Right cardiac atrium (tissue), 5 donors: ENCODE measurements around the gene GAL3ST3. TPM values are rescaled to one million over a fixed set of nuclear protein-coding genes. Genes with fewer than 3 reads are reported as not detected.

Source experiments
- ATAC-seq, 2 donors: fragments of 200-7000 bp; cut with Tn5 transposase; one replicate each; pipeline versions ENCODE4 v1.8.0 to v1.9.1; 2020; ENCODE audit warnings: moderate library complexity in 2 of 2, mild to moderate bottlenecking in 1 of 2
- DNase-seq, 3 donors: peaks; one replicate each; pipeline ENCODE4 v3.0.0-alpha.2; 2020
- H3K27ac ChIP-seq: one replicate; pipeline ENCODE4 v1.5.1; 2013; ENCODE audit warnings: mild to moderate bottlenecking, low read length, control low read depth, moderate library complexity
- H3K27me3 ChIP-seq: one replicate; pipeline ENCODE4 v1.6.1; 2013; ENCODE audit not compliant: control insufficient read depth, insufficient read depth
- H3K4me1 ChIP-seq: one replicate; pipeline ENCODE4 v1.6.1; 2013; ENCODE audit warnings: low read length; ENCODE audit not compliant: control insufficient read depth, insufficient read depth
- H3K4me3 ChIP-seq: one replicate; pipeline ENCODE4 v1.5.1; 2013; ENCODE audit warnings: low read length, control low read depth
- H3K9me3 ChIP-seq: one replicate; pipeline ENCODE4 v1.6.1; 2013; ENCODE audit warnings: low read length; ENCODE audit not compliant: control insufficient read depth
- WGBS: extraction: QIAGEN DNeasy Blood & Tissue Kit; methylation state at CpG from one replicate; pipeline ENCODE4 v1.1.7; 2013; 5-methylcytosine and 5-hydroxymethylcytosine counted together
- intact Hi-C, 4 donors: fragments of 100-400 bp; cut with DNase I; formaldehyde crosslinking; loops; one replicate each; pipeline versions ENCODE4 v1.11.0 to v1.14.0; 2022 to 2023
- polyA plus RNA-seq: library from polyadenylated mRNA; stranded (reverse); fragments of 200-250 nt; gene quantifications from one replicate; pipeline ENCODE4 v1.2.3, GENCODE V29; 2013
- total RNA-seq, 4 donors: library from RNA; stranded (reverse); fragmentation: NEBNext Ultra II Directional; extraction: Animal tissue kit (Norgen Biotek cat#: 25700); gene quantifications; one replicate each; pipeline ENCODE4 v1.2.1, GENCODE V29; 2021
- donor health status: healthy with polysubstance abuse.
- donor health status: DM: no; HTN: yes; CAD: no.
- donor health status: DM: no; HTN: no; CAD: no.
- donor health status: DM: no; HTN: yes; CAD: no; lungs with severe emphysema.
- donor health status: DM: yes; HTN: yes; CAD: no.

GAL3ST3 gene
- total and polyA plus RNA-seq, 5 donors, result 8.9 to 13.6 (median 11.3) TPM

DNA sequence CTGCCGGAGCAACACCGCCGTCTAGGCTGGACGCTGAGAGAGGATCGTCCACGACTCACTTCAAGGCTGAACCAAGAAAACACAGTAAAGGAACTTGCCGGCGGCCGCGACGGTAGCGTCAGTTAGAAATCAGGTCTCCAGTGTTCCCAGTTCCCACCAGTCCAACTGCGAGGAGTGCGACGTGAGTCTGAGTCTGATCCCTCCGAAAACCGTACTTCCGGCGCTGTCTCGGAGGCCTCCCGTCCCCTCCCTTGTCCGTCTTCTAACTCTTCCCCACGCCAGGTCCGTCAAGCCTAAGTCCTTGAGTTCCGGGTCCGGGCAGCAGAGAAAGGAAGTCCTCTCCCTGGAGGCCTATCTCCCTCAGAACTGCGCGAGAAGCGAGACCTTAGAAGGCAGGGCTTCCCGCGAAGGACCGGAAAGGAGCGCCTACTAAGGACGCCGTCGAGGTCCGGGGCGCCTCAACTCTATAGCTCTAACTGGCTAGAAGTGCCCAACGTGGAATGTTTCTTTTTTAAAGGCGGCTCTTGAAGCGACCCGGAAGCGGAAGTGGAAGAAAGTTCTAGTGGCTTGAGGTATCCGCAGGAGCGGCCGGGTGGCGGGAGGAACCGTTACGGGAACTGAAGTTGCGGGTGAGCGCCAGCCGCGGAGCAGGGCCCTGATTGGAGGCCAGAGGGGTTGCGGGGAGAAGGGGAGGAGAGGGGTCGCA is 46.9 kb downstream of the GAL3ST3 start, which contains the start of the genes BANF1 and EIF1AD:
Gene BANF1, plus strand, starts transcription at position 562 of the 706 bp plus-strand sequence. CDS start 748 bp downstream, outside the sequence.
Gene EIF1AD, minus strand, starts transcription at position 216 of the 706 bp plus-strand sequence. CDS start 1,768 bp downstream, outside the sequence.
- under 1% methylated on average over 55 of the region's 55 CpGs for WGBS

DNA sequence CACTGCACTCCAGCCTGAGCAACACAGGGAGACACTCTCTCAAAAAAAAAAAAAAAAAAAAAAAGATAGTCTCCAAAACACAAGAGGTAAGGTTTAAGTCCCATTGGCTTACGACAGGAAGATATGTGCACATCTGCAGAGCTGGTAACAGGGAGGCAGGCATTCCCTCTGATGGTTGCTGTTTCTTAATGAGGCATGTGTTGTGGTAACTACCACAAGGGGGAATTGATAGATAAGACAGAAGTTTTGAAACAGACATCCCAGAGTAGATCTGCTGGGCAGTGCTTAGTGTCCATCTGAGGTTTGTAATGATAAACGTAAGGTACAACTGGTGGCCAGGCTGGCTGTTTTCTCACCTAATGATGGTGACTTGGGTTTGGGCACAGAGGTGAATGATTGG is 51.7 kb downstream of the GAL3ST3 start:
- ATAC-seq, result no peak
- WGBS, result 78% methylated on average over 2 of the region's 2 CpGs
- no peaks in the 10 kb centered on the region for H3K4me1 ChIP-seq
- no peak for DNase-seq
- no peaks in the 10 kb centered on the region for H3K27me3 ChIP-seq
- H3K27ac ChIP-seq, result no peak overlapping the region
- no peak overlapping the region for H3K4me3 ChIP-seq
- intact Hi-C loops, result no loop called here
- H3K9me3 ChIP-seq, result no peaks in the 10 kb centered on the region

More for the DNA sequence above, 46.9 kb downstream of the GAL3ST3 start, which contains the start of the genes BANF1 and EIF1AD:
- peak within 1 kb of the TSS; percentile 99 for H3K27ac ChIP-seq
- peak within 1 kb of the TSS; percentile 83 for H3K4me3 ChIP-seq
- H3K4me1 ChIP-seq, result peaks cover 5% of the 10 kb centered on the region
- DNase-seq (peak; percentile 92 to 94 (median 93)), ATAC-seq (peak; percentile 92 to 93)
- intact Hi-C loops, result loop anchor here in 1 of 4 donors (5.0 kb wide), 1 partner anchor 35 kb away; no protein-coding TSS in a partner anchor
- H3K27me3 ChIP-seq, result no peaks in the 10 kb centered on the region
- no peaks in the 10 kb centered on the region for H3K9me3 ChIP-seq

DNA sequence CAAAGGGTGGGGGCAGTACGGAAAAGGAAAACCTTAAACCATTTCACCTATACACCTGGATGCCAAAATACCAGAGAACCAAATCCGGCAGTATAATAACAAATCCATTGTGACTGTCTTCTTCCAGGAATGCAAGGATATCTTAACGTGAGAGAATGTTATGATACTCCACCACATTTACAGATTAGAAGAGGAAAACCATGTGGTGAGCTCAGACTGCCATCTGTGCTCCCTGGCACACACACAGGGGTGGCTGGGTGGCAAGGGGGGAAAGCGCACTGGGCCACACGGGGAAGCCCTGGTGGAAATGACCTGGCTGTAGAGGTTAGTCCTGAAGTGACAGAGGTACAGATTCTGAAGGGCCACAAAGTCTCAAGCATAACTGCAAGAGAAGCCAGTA is 56.9 kb downstream of the GAL3ST3 start:
- no peaks in the 10 kb centered on the region for H3K27me3 ChIP-seq
- intact Hi-C loops, result no loop called here
- H3K4me1 ChIP-seq, result no peaks in the 10 kb centered on the region
- no peak for ATAC-seq
- no peak overlapping the region for H3K27ac ChIP-seq
- no peaks in the 10 kb centered on the region for H3K9me3 ChIP-seq
- DNase-seq, result no peak
- no peak overlapping the region for H3K4me3 ChIP-seq
- 77% methylated on average over 5 of the region's 5 CpGs for WGBS

Other genes with a start within 250 kb of the GAL3ST3 start
- under 1 TPM in 3 of 4 donors, not detected in 1; 0.20 to 0.88 (median 0.48) TPM for gene SNX32, start 215.2 kb downstream of the GAL3ST3 start, total RNA-seq
- gene SNX32, start 215.2 kb downstream of the GAL3ST3 start, polyA plus RNA-seq, result 0.20 TPM
- gene CFL1, start 191.0 kb downstream of the GAL3ST3 start, total RNA-seq, result 100 to 1,000 TPM; 285 to 470 (median 377) TPM
- 389 TPM for gene CFL1, start 191.0 kb downstream of the GAL3ST3 start, polyA plus RNA-seq
- gene MUS81, start 188.7 kb downstream of the GAL3ST3 start, total RNA-seq, result 10 to 100 TPM; 33.3 to 39.5 (median 35.8) TPM
- gene MUS81, start 188.7 kb downstream of the GAL3ST3 start, polyA plus RNA-seq, result 44.7 TPM
- 100 to 1,000 TPM; 139 to 164 (median 142) TPM for gene EFEMP2, start 176.4 kb downstream of the GAL3ST3 start, total RNA-seq
- 128 TPM for gene EFEMP2, start 176.4 kb downstream of the GAL3ST3 start, polyA plus RNA-seq
- 1 to 10 TPM in 1 of 4 donors, under 1 TPM in 3; 0.45 to 1.7 (median 0.64) TPM for gene CTSW, start 169.3 kb downstream of the GAL3ST3 start, total RNA-seq
- 0.79 TPM for gene CTSW, start 169.3 kb downstream of the GAL3ST3 start, polyA plus RNA-seq
- 10 to 100 TPM; 39.7 to 46.6 (median 42.8) TPM for gene FIBP, start 160.7 kb downstream of the GAL3ST3 start, total RNA-seq
- gene FIBP, start 160.7 kb downstream of the GAL3ST3 start, polyA plus RNA-seq, result 37.8 TPM
- 10 to 100 TPM; 50.8 to 61.3 (median 57.4) TPM for gene CCDC85B, start 158.5 kb downstream of the GAL3ST3 start, total RNA-seq
- gene CCDC85B, start 158.5 kb downstream of the GAL3ST3 start, polyA plus RNA-seq, result 80.3 TPM
- gene FOSL1, start 148.8 kb downstream of the GAL3ST3 start, total RNA-seq, result 1 to 10 TPM in 1 of 4 donors, under 1 TPM in 3; 0.57 to 5.5 (median 0.83) TPM
- 2.6 TPM for gene FOSL1, start 148.8 kb downstream of the GAL3ST3 start, polyA plus RNA-seq
- gene C11orf68, start 130.1 kb downstream of the GAL3ST3 start, total RNA-seq, result 10 to 100 TPM; 31.1 to 41.8 (median 38.7) TPM
- 39.8 TPM for gene C11orf68, start 130.1 kb downstream of the GAL3ST3 start, polyA plus RNA-seq
- gene DRAP1, start 129.7 kb downstream of the GAL3ST3 start, total RNA-seq, result 10 to 100 TPM; 82.9 to 90.2 (median 85.2) TPM
- 130 TPM for gene DRAP1, start 129.7 kb downstream of the GAL3ST3 start, polyA plus RNA-seq
- gene TSGA10IP, start 103.7 kb downstream of the GAL3ST3 start, total RNA-seq, result not detected
- not detected for gene TSGA10IP, start 103.7 kb downstream of the GAL3ST3 start, polyA plus RNA-seq
- gene SART1, start 87.4 kb downstream of the GAL3ST3 start, total RNA-seq, result 10 to 100 TPM; 34.3 to 41.7 (median 36.9) TPM
- 41.3 TPM for gene SART1, start 87.4 kb downstream of the GAL3ST3 start, polyA plus RNA-seq
- 10 to 100 TPM; 19.3 to 22.2 (median 20.8) TPM for gene EIF1AD, start 47.0 kb downstream of the GAL3ST3 start, total RNA-seq
- 18.5 TPM for gene EIF1AD, start 47.0 kb downstream of the GAL3ST3 start, polyA plus RNA-seq
- gene BANF1, start 46.7 kb downstream of the GAL3ST3 start, total RNA-seq, result 100 to 1,000 TPM; 175 to 258 (median 218) TPM
- 274 TPM for gene BANF1, start 46.7 kb downstream of the GAL3ST3 start, polyA plus RNA-seq
- 1 to 10 TPM; 1.2 to 3.6 (median 2.2) TPM for gene CST6, start 37.2 kb downstream of the GAL3ST3 start, total RNA-seq
- gene CST6, start 37.2 kb downstream of the GAL3ST3 start, polyA plus RNA-seq, result 2.1 TPM
- gene CATSPER1, start 22.7 kb downstream of the GAL3ST3 start, total RNA-seq, result not detected
- not detected for gene CATSPER1, start 22.7 kb downstream of the GAL3ST3 start, polyA plus RNA-seq
- 10 to 100 TPM; 84.4 to 97.7 (median 91.7) TPM for gene SF3B2, start 3.2 kb upstream of the GAL3ST3 start, total RNA-seq
- 62.1 TPM for gene SF3B2, start 3.2 kb upstream of the GAL3ST3 start, polyA plus RNA-seq
- gene PACS1, start 21.1 kb upstream of the GAL3ST3 start, total RNA-seq, result 10 to 100 TPM; 48.3 to 82.5 (median 56.5) TPM
- 30.9 TPM for gene PACS1, start 21.1 kb upstream of the GAL3ST3 start, polyA plus RNA-seq
- gene KLC2, start 208.5 kb upstream of the GAL3ST3 start, total RNA-seq, result 10 to 100 TPM; 27.8 to 33.4 (median 30.6) TPM
- 34.7 TPM for gene KLC2, start 208.5 kb upstream of the GAL3ST3 start, polyA plus RNA-seq
- gene RAB1B, start 219.5 kb upstream of the GAL3ST3 start, total RNA-seq, result 100 to 1,000 TPM; 114 to 129 (median 125) TPM
- 170 TPM for gene RAB1B, start 219.5 kb upstream of the GAL3ST3 start, polyA plus RNA-seq
- under 1 TPM in 2 of 4 donors, not detected in 2; 0.25 to 0.47 TPM for gene CNIH2, start 229.0 kb upstream of the GAL3ST3 start, total RNA-seq
- 0.23 TPM for gene CNIH2, start 229.0 kb upstream of the GAL3ST3 start, polyA plus RNA-seq
- 10 to 100 TPM; 48.0 to 65.3 (median 50.5) TPM for gene YIF1A, start 240.0 kb upstream of the GAL3ST3 start, total RNA-seq
- 56.1 TPM for gene YIF1A, start 240.0 kb upstream of the GAL3ST3 start, polyA plus RNA-seq
- gene TMEM151A, start 242.7 kb upstream of the GAL3ST3 start, total RNA-seq, result under 1 TPM; 0.20 to 0.31 (median 0.26) TPM
- gene TMEM151A, start 242.7 kb upstream of the GAL3ST3 start, polyA plus RNA-seq, result 0.45 TPM